ENCODE data around the gene POU2AF3.

DNA sequence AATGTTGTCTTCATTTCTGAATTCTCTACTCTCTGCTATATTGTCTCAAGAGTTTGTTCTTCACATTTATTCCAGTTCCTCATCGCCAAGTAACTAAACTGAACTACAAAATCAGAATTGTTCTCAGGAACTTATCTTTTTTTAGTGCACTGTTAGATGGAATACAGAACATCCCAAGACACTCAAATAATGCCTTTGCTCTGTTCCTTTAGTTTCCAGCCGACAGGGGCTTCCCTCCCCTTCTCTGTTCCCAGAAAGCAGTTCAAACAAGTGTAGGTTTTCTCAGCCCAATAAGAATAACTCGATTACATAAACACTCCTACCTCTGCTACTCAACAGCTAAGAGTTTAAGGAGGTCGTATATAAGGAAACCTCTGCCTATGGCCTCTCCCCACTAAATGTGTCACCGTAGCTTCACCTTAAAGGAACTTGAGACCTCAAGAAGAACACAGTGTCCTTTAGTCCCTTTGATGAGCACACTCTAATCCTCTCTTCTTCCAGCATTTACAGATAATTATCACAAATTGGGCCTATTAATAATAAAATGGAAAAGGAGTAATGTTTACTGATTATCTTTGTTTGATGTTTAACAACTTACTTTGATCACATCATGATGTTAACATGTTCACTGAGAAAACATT, 6.9 kb downstream of the POU2AF3 start:
- no peak for TF ChIP-seq EZH2 (IDR thresholded peaks at IDR 0.05; ENCODE audit: low read length, missing control alignments)
- TF ChIP-seq, protein P1, sequence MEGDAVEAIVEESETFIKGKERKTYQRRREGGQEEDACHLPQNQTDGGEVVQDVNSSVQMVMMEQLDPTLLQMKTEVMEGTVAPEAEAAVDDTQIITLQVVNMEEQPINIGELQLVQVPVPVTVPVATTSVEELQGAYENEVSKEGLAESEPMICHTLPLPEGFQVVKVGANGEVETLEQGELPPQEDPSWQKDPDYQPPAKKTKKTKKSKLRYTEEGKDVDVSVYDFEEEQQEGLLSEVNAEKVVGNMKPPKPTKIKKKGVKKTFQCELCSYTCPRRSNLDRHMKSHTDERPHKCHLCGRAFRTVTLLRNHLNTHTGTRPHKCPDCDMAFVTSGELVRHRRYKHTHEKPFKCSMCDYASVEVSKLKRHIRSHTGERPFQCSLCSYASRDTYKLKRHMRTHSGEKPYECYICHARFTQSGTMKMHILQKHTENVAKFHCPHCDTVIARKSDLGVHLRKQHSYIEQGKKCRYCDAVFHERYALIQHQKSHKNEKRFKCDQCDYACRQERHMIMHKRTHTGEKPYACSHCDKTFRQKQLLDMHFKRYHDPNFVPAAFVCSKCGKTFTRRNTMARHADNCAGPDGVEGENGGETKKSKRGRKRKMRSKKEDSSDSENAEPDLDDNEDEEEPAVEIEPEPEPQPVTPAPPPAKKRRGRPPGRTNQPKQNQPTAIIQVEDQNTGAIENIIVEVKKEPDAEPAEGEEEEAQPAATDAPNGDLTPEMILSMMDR (conservative IDR thresholded peaks at IDR 0.05 in 1 of 2, IDR thresholded peaks at IDR 0.05 in 1 of 2; ENCODE audit: low read depth in 1 of 2, low read length in 2 of 2): no peak

Measured in fibroblast of lung (primary cell).